Heart left ventricle (tissue), 16 donors: ENCODE measurements around the gene MET. TPM values are rescaled to one million over a fixed set of nuclear protein-coding genes. Genes with fewer than 3 reads are reported as not detected.

Experiments
- ATAC-seq, 4 donors: fragments of 200-7000 bp; cut with Tn5 transposase; one replicate each; pipeline ENCODE4 v1.9.1; 2020 to 2022; ENCODE audit warnings: moderate library complexity in 4 of 4, mild to moderate bottlenecking in 3 of 4, moderate number of reproducible peaks in 1 of 4
- DNase-seq, 5 donors: peaks; one replicate each; pipeline ENCODE4 v3.0.0-alpha.2; 2020
- H3K27ac ChIP-seq, 12 donors: fragments of 200-600 bp; sonication (generic) in 4 of 12; one replicate each; pipeline versions ENCODE4 v1.5.0 to v1.8.0; 2016 to 2022; ENCODE audit warnings: mild to moderate bottlenecking in 2 of 12
- H3K27me3 ChIP-seq, 9 donors: fragments of 200-600 bp; sonication (generic) in 2 of 9; one replicate each; pipeline versions ENCODE4 v1.5.1 to v1.8.0; 2016 to 2022; ENCODE audit warnings: mild to moderate bottlenecking in 3 of 9
- H3K36me3 ChIP-seq, 9 donors: fragments of 200-600 bp; sonication (generic) in 2 of 9; one replicate each; pipeline versions ENCODE4 v1.5.0 to v1.8.0; 2018 to 2022; ENCODE audit warnings: mild to moderate bottlenecking in 2 of 9
- H3K4me1 ChIP-seq, 12 donors: fragments of 200-600 bp; sonication (generic) in 4 of 12; one replicate each; pipeline versions ENCODE4 v1.5.0 to v1.8.0; 2016 to 2022; ENCODE audit warnings: mild to moderate bottlenecking in 3 of 12
- H3K4me3 ChIP-seq, 12 donors: fragments of 200-600 bp; sonication (generic) in 4 of 12; one replicate each; pipeline versions ENCODE4 v1.5.0 to v1.8.0; 2017 to 2022; ENCODE audit warnings: mild to moderate bottlenecking in 9 of 12, moderate library complexity in 4 of 12
- H3K9me3 ChIP-seq, 12 donors: fragments of 200-600 bp; sonication (generic) in 4 of 12; one replicate each; pipeline versions ENCODE4 v1.5.0 to v1.8.0; 2016 to 2022; ENCODE audit warnings: mild to moderate bottlenecking in 1 of 12
- CTCF ChIP-seq, 12 donors: fragments of 200-600 bp; sonication (generic) in 4 of 12; IDR thresholded peaks; one replicate each; pipeline versions ENCODE4 v1.5.0 to v1.8.0; 2018 to 2022; ENCODE audit warnings: antibody characterized with exemption in 12 of 12, mild to moderate bottlenecking in 5 of 12
- POLR2A ChIP-seq, 2 donors: fragments of 450-650 bp; IDR thresholded peaks; one replicate each; pipeline ENCODE4 v1.6.1; 2017; ENCODE audit warnings: antibody characterized with exemption in 2 of 2, mild to moderate bottlenecking in 2 of 2, moderate library complexity in 2 of 2
- WGBS, 4 donors: extraction: QIAGEN DNeasy Blood & Tissue Kit in 2 of 4; methylation state at CpG; one replicate each; pipeline versions ENCODE4 v1.1.5 to v1.1.7; 2013 to 2018; 5-methylcytosine and 5-hydroxymethylcytosine counted together
- intact Hi-C, 10 donors: fragments of 100-400 bp; cut with DNase I; formaldehyde crosslinking; loops; one replicate each; pipeline versions ENCODE4 v1.11.1 to v1.14.2; 2022
- polyA plus RNA-seq, 2 donors: library from polyadenylated mRNA; stranded (reverse); fragments of 200-250 nt; gene quantifications; one replicate each; pipeline ENCODE4 v1.2.3, GENCODE V29; 2013
- total RNA-seq, 9 donors: library from RNA; depleted of rRNA in 2 of 9; stranded (reverse); fragments of >200 nt in 2 of 9; fragmentation: NEBNext Ultra II Directional in 3 of 9; extraction: Animal tissue kit (Norgen Biotek cat#: 25700) in 3 of 9; gene quantifications; one replicate each; pipeline versions ENCODE4 v1.1.0 to v1.2.4, GENCODE V29; 2016 to 2023
- donor health status: ischemic (EF 13 %, LVEDD 7.1; RV severe dilation, severe dysfunction).
- donor health status: healthy with polysubstance abuse.
- donor health status: DM: no; HTN: yes; CAD: no.
- donor health status: DM: no; HTN: no; CAD: no.
- donor health status: ischemic (EF 25% LVEDD 6.9; RV normal size, moderate dysfunction).
- donor health status: ischemic (EF 25% LVEDD 5.7; RV mildly dilated, moderate dysfunction).
- donor health status: healthy.
- donor health status: DM: yes; HTN: yes; CAD: no.
- donor health status: ischemic (EF 35%, LVEDD 5.7; RV mildly dilated, moderate dysfunction).
- donor health status: nonischemic (EF 11% LVEDD 7.7; RV severe dilation, severe dysfunction).
- donor health status: DM: yes; HTN: yes; CAD: no.
- donor health status: PGD.
- donor health status: ischemic (EF 29% LVEDD 5.4; RV normal size, mild dysfunction).
- donor health status: nonischemic (EF 23%, LVEDD 6.1; RV moderate dilation, normal function).

The MET gene
- total and polyA plus RNA-seq, 11 donors, result 2.4 to 29.7 (median 14.3) TPM

GRCh38 chr7:116732788-116733694 is 61.0 kb downstream of the MET start:
- TF ChIP-seq POLR2A (IDR thresholded peaks at IDR 0.05) (no peak), CTCF (IDR thresholded peaks at IDR 0.05) (no peak)
- intact Hi-C loops, result no loop called here
- DNase-seq, result no peak

GRCh38 chr7:116733924-116734580 is 62.1 kb downstream of the MET start:
- H3K27ac ChIP-seq, result no peak overlapping the region
- intact Hi-C loops, result no loop called here
- 50 to 83% (median 60%) methylated on average over 3 to 4 of the region's 4 CpGs for WGBS, 4 donors
- H3K4me3 ChIP-seq, result no peak overlapping the region
- no peaks in the 10 kb centered on the region for H3K27me3 ChIP-seq
- peaks cover 0 to 5% (median 0%) of the 10 kb centered on the region in 12 donors for H3K4me1 ChIP-seq
- ATAC-seq (no peak), DNase-seq (no peak)
- H3K36me3 ChIP-seq, result no peaks in the 10 kb centered on the region
- TF ChIP-seq POLR2A (IDR thresholded peaks at IDR 0.05), result no peak
- TF ChIP-seq CTCF (IDR thresholded peaks at IDR 0.05), result no peak
- H3K9me3 ChIP-seq, result no peaks in the 10 kb centered on the region

More at GRCh38 chr7:116732788-116733694, 61.0 kb downstream of the MET start:
- Histone ChIP-seq H3K27ac (no peak overlapping the region), H3K9me3 (no peaks in the 10 kb centered on the region), H3K4me1 (peaks cover 0 to 5% (median 0%) of the 10 kb centered on the region in 12 donors), H3K4me3 (no peak overlapping the region), H3K27me3 (no peaks in the 10 kb centered on the region), H3K36me3 (no peaks in the 10 kb centered on the region)
- ATAC-seq, result no peak
- 88 to 89% (median 89%) methylated on average over 7 of the region's 7 CpGs for WGBS, 4 donors

GRCh38 chr7:116734710-116735109 is 62.7 kb downstream of the MET start:
- H3K27ac ChIP-seq, result no peak overlapping the region
- intact Hi-C loops, result no loop called here

More at GRCh38 chr7:116734710-116735109, 62.7 kb downstream of the MET start:
- H3K9me3 ChIP-seq, result no peaks in the 10 kb centered on the region
- no peaks in the 10 kb centered on the region for H3K27me3 ChIP-seq
- TF ChIP-seq POLR2A (IDR thresholded peaks at IDR 0.05), result no peak
- TF ChIP-seq CTCF (IDR thresholded peaks at IDR 0.05), result no peak
- H3K36me3 ChIP-seq, result no peaks in the 10 kb centered on the region
- peaks cover 0 to 5% (median 0%) of the 10 kb centered on the region in 12 donors for H3K4me1 ChIP-seq
- H3K4me3 ChIP-seq, result no peak overlapping the region
- no peak for ATAC-seq
- no peak for DNase-seq
- WGBS, 4 donors, result 62 to 82% (median 76%) methylated on average over 6 of the region's 6 CpGs
